ENCODE results near the gene CFAP251. TPM values are rescaled to one million over a fixed set of nuclear protein-coding genes. Genes with fewer than 3 reads are reported as not detected.
"Not testable (repeated sequence)": the region's sequence is repeated elsewhere in the genome, so short reads cannot be mapped to it uniquely, and the experiment has no call there.

CFAP251 gene
- polyA plus RNA-seq, 2 of the 4 experiments (the other 2 are of a cell fraction) = 0.94 to 1.4 TPM

- no peaks in the 10 kb centered on the region for H3K9me3 ChIP-seq
- H3K4me3 ChIP-seq = no peak overlapping the region
- DNase-seq (ENCODE audit: low read depth in 1 of 2, low spot score in 1 of 2) = peak; percentile 95 to 98
- peak overlapping the region; percentile 84 to 96 for H3K27ac ChIP-seq
- TF ChIP-seq CHD2 (IDR thresholded peaks at IDR 0.05; ENCODE audit: low read length, partially characterized antibody) (peak; percentile 9), E2F6 (IDR thresholded peaks at IDR 0.05; ENCODE audit: borderline replicate concordance, low read depth) (peak; percentile 20; the same call in 1 of the 2 replicates), RARB (CRISPR knock-in tag; IDR thresholded peaks at IDR 0.05) (no peak), USF2 (IDR thresholded peaks at IDR 0.05) (peak; percentile 78; the same call in 1 of the 2 replicates), JUN (IDR thresholded peaks at IDR 0.05) (peak in 1 of 2 experiments; percentile 21; a peak in 2 of 5 replicates), MAFK (IDR thresholded peaks at IDR 0.05; ENCODE audit: partially characterized antibody) (peak; percentile 4), MAX (IDR thresholded peaks at IDR 0.05) (peak; percentile 78), EHMT2 (IDR thresholded peaks at IDR 0.05; ENCODE audit: low read depth) (no peak), BHLHE40 (IDR thresholded peaks at IDR 0.05; ENCODE audit: low read depth, low read length) (peak; percentile 73)
- WGBS (ENCODE audit: missing lambda C conversion rate) = 19% methylated on average over 20 of the region's 21 CpGs
- ATAC-seq = peak; percentile 98 to 99
- peaks cover 27% of the 10 kb centered on the region for H3K4me1 ChIP-seq
- peak overlapping the region; percentile 76 for H3K4me2 ChIP-seq
- ChIA-PET CTCF (interaction anchor here (0.6 to 4.5 kb wide), 3 partner anchors 9 to 151 kb away, joined by 3 to 22 read pairs (median 3); no protein-coding TSS in a partner anchor), POLR2A (no interaction called here)
- FAIRE-seq = peak; percentile 92
Measured at GRCh38 chr12:122040579-122041386, 122.4 kb downstream of the CFAP251 start.

- CTCF ChIA-PET = interaction anchor here (3.2 to 4.5 kb wide), 2 partner anchors 9 to 82 kb away, joined by 12 to 22 read pairs; no protein-coding TSS in a partner anchor
- H3K27ac ChIP-seq = peak overlapping the region; percentile 84 to 96
- H3K4me3 ChIP-seq; H3K9me3 ChIP-seq; ATAC-seq; POLR2A ChIA-PET; FAIRE-seq; DNase-seq (ENCODE audit: low read depth in 1 of 2, low spot score in 1 of 2): not testable (repeated sequence)
- H3K4me2 ChIP-seq = peak overlapping the region; percentile 76
- TF ChIP-seq CHD4 (IDR thresholded peaks at IDR 0.05; ENCODE audit: borderline replicate concordance) = 0 out of 2 replicates have a peak, but pooled peaks have one; percentile 23
- 88% methylated on average over 3 of the region's 3 CpGs for WGBS (ENCODE audit: missing lambda C conversion rate)
- peaks cover 27% of the 10 kb centered on the region for H3K4me1 ChIP-seq
Measured at GRCh38 chr12:122041458-122041857, 123.1 kb downstream of the CFAP251 start.

- ChIA-PET POLR2A (no interaction called here), CTCF (interaction anchor here (0.6 to 4.5 kb wide), 9 partner anchors 9 to 277 kb away, joined by 3 to 22 read pairs (median 4); no protein-coding TSS in a partner anchor)
- Histone ChIP-seq H3K4me1 (peaks cover 27% of the 10 kb centered on the region), H3K27ac (peak overlapping the region in 1 of 2 experiments; percentile 37; a peak in 1 of 6 replicates), H3K9me3 (no peaks in the 10 kb centered on the region), H3K4me3 (no peak overlapping the region), H3K4me2 (no peak overlapping the region)
- ATAC-seq (no peak), DNase-seq (ENCODE audit: low read depth in 1 of 2, low spot score in 1 of 2) (no peak), FAIRE-seq (no peak)
- WGBS (ENCODE audit: missing lambda C conversion rate) = 79% methylated on average over 11 of the region's 11 CpGs
- no peak for TF ChIP-seq FOSL2 (IDR thresholded peaks at IDR 0.05)
- TF ChIP-seq FOSL2 (CRISPR knock-in tag; IDR thresholded peaks at IDR 0.05) = no peak
- no peak for TF ChIP-seq GATA3 (IDR thresholded peaks at IDR 0.05; ENCODE audit: borderline replicate concordance)
- no peak for TF ChIP-seq EHMT2 (IDR thresholded peaks at IDR 0.05; ENCODE audit: low read depth)
- no peak for TF ChIP-seq NR3C1 (IDR thresholded peaks at IDR 0.05)
- no peak for TF ChIP-seq SREBF2 (IDR thresholded peaks at IDR 0.05)
- TF ChIP-seq CBX8 (IDR thresholded peaks at IDR 0.05) = no peak
- no peak for TF ChIP-seq POLR2A (IDR thresholded peaks at IDR 0.05; ENCODE audit: low read length)
- TF ChIP-seq RCOR1 (IDR thresholded peaks at IDR 0.05; ENCODE audit: low read depth, low read length) = no peak
- TF ChIP-seq MYC (IDR thresholded peaks at IDR 0.05; ENCODE audit: borderline replicate concordance, low read length) = no peak
- TF ChIP-seq CEBPB (IDR thresholded peaks at IDR 0.05) = no peak
- no peak for TF ChIP-seq BCL3 (IDR thresholded peaks at IDR 0.05)
- TF ChIP-seq CHD4 (IDR thresholded peaks at IDR 0.05; ENCODE audit: borderline replicate concordance) = no peak
- no peak for TF ChIP-seq NPAS2 (CRISPR knock-in tag; IDR thresholded peaks at IDR 0.05; ENCODE audit: borderline replicate concordance)
- no peak for TF ChIP-seq ZC3H11A (IDR thresholded peaks at IDR 0.05)
- no peak for TF ChIP-seq CHD2 (IDR thresholded peaks at IDR 0.05; ENCODE audit: low read length, partially characterized antibody)
- no peak for TF ChIP-seq MAFK (IDR thresholded peaks at IDR 0.05; ENCODE audit: partially characterized antibody)
- TF ChIP-seq POLR2AphosphoS2 (conservative IDR thresholded peaks at IDR 0.05; ENCODE audit: low read length) = no peak
- no peak for TF ChIP-seq HOXB13 (CRISPR knock-in tag; IDR thresholded peaks at IDR 0.05; ENCODE audit: low read depth)
Measured at GRCh38 chr12:122042910-122043309, 124.5 kb downstream of the CFAP251 start.

All from A549 (cell line).